Right lobe of liver (tissue), 6 donors: ENCODE measurements around the gene FABP7. TPM values are rescaled to one million over a fixed set of nuclear protein-coding genes. Genes with fewer than 3 reads are reported as not detected.
A peak's percentile ranks its signal among the peaks of the same experiment; 100 is the strongest.

Experiments used
- ATAC-seq, 4 donors: fragments of 200-7000 bp; cut with Tn5 transposase; one replicate each; pipeline ENCODE4 v1.9.1; 2020; ENCODE audit warnings: mild to moderate bottlenecking in 4 of 4, moderate library complexity in 4 of 4
- DNase-seq, 3 donors: peaks; one replicate each; pipeline ENCODE4 v3.0.0-alpha.2; 2020
- H3K27ac ChIP-seq, 3 donors: fragments of 200-600 bp; one replicate each; pipeline ENCODE4 v1.8.0; 2022
- H3K27me3 ChIP-seq, 2 donors: fragments of 200-600 bp; one replicate each; pipeline ENCODE4 v1.8.0; 2022
- H3K36me3 ChIP-seq, 4 donors: fragments of 200-600 bp; sonication (generic) in 1 of 4; one replicate each; pipeline versions ENCODE4 v1.5.1 to v1.8.0; 2017 to 2022; ENCODE audit warnings: control low read depth in 1 of 4
- H3K4me1 ChIP-seq, 4 donors: fragments of 200-600 bp; sonication (generic) in 1 of 4; one replicate each; pipeline versions ENCODE4 v1.5.1 to v1.8.0; 2017 to 2022; ENCODE audit warnings: control low read depth in 1 of 4
- H3K4me3 ChIP-seq, 3 donors: fragments of 200-600 bp; one replicate each; pipeline ENCODE4 v1.8.0; 2022
- H3K9me3 ChIP-seq, 4 donors: fragments of 200-600 bp; sonication (generic) in 1 of 4; one replicate each; pipeline versions ENCODE4 v1.5.1 to v1.8.0; 2017 to 2022; ENCODE audit warnings: control low read depth in 1 of 4
- POLR2A ChIP-seq: fragments of 450-650 bp; IDR thresholded peaks from one replicate; pipeline ENCODE4 v1.6.1; 2017; ENCODE audit warnings: antibody characterized with exemption, mild to moderate bottlenecking
- WGBS: methylation state at CpG from one replicate; pipeline ENCODE4 v1.1.6; 2018; ENCODE audit warnings: low coverage, low lambda C conversion rate; ENCODE audit not compliant: insufficient coverage; ENCODE audit errors: missing lambda C conversion rate; 5-methylcytosine and 5-hydroxymethylcytosine counted together
- intact Hi-C, 2 donors: fragments of 100-400 bp; cut with DNase I; formaldehyde crosslinking; loops; one replicate each; pipeline versions ENCODE4 v1.11.2 to v1.14.1; 2022
- total RNA-seq, 6 experiments: library from RNA; depleted of rRNA in 2 of 6; stranded (reverse); fragments of >200 nt in 2 of 6; fragmentation: NEBNext Ultra II Directional in 3 of 6; extraction: Animal tissue kit (Norgen Biotek cat#: 25700) in 3 of 6; gene quantifications; one replicate each; pipeline versions ENCODE4 v1.1.0 to v1.2.4, GENCODE V29; 2016 to 2023
- TF ChIP-seq, protein P1 (sequence below), 4 donors: fragments of 200-600 bp in 3 of 4; fragments of 450-650 bp in 1 of 4; IDR thresholded peaks; one replicate each; pipeline versions ENCODE4 v1.5.1 to v1.8.0; 2016 to 2022; ENCODE audit warnings: antibody characterized with exemption in 4 of 4, mild to moderate bottlenecking in 2 of 4
- donor health status: DM: no; HTN: yes; CAD: no.
- donor health status: DM: no; HTN: no; CAD: no.
- donor health status: DM: no; HTN: no; CAD: no.
- donor health status: DM: no; HTN: yes; CAD: no.
- donor health status: DM: no; HTN: yes; CAD: no.

FABP7 gene
- total RNA-seq, 6 experiments from 2014 or later = not detected

- intact Hi-C loops = no loop called here
- Histone ChIP-seq H3K9me3 (no peaks in the 10 kb centered on the region), H3K4me3 (peak overlapping the region in 1 of 3 donors; percentile 82), H3K36me3 (no peaks in the 10 kb centered on the region), H3K4me1 (peaks cover 0 to 23% (median 6%) of the 10 kb centered on the region in 4 donors), H3K27me3 (no peaks in the 10 kb centered on the region), H3K27ac (peak overlapping the region in 2 of 3 donors; percentile 99 to 100)
- no peak for ATAC-seq
- 47% methylated on average over 6 of the region's 6 CpGs for WGBS
- no peak for DNase-seq
- TF ChIP-seq POLR2A = no peak
- TF ChIP-seq, protein P1, sequence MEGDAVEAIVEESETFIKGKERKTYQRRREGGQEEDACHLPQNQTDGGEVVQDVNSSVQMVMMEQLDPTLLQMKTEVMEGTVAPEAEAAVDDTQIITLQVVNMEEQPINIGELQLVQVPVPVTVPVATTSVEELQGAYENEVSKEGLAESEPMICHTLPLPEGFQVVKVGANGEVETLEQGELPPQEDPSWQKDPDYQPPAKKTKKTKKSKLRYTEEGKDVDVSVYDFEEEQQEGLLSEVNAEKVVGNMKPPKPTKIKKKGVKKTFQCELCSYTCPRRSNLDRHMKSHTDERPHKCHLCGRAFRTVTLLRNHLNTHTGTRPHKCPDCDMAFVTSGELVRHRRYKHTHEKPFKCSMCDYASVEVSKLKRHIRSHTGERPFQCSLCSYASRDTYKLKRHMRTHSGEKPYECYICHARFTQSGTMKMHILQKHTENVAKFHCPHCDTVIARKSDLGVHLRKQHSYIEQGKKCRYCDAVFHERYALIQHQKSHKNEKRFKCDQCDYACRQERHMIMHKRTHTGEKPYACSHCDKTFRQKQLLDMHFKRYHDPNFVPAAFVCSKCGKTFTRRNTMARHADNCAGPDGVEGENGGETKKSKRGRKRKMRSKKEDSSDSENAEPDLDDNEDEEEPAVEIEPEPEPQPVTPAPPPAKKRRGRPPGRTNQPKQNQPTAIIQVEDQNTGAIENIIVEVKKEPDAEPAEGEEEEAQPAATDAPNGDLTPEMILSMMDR (IDR thresholded peaks at IDR 0.05) = no peak
Measured at GRCh38 chr6:122788208-122788607, 8.7 kb downstream of the FABP7 start.

DNA sequence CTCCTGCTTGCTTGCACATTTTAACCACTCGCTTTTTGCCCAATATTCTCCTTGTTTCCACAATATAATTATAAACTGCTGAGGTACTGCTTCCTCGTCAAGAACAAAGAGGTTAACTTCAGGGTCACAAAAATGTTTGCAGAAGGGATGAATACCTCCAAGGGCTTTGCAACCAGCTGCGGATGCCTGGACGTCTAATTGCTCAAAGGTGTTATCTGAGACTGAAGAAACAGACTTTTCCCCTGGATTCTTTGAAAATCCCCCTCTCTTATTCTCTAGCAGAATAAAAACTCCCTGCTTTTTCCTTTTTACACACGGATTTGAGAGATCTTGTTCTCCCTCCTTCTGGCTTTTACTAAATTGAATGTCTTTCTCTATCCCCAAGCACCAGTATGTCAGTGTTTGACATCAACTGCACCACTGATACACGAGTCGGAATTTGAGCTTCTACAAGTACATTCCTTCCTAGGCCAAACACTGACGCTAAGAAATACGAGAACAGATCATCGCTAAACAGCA, 9.2 kb downstream of the FABP7 start:
- intact Hi-C loops = no loop called here
- no peak for DNase-seq

DNA sequence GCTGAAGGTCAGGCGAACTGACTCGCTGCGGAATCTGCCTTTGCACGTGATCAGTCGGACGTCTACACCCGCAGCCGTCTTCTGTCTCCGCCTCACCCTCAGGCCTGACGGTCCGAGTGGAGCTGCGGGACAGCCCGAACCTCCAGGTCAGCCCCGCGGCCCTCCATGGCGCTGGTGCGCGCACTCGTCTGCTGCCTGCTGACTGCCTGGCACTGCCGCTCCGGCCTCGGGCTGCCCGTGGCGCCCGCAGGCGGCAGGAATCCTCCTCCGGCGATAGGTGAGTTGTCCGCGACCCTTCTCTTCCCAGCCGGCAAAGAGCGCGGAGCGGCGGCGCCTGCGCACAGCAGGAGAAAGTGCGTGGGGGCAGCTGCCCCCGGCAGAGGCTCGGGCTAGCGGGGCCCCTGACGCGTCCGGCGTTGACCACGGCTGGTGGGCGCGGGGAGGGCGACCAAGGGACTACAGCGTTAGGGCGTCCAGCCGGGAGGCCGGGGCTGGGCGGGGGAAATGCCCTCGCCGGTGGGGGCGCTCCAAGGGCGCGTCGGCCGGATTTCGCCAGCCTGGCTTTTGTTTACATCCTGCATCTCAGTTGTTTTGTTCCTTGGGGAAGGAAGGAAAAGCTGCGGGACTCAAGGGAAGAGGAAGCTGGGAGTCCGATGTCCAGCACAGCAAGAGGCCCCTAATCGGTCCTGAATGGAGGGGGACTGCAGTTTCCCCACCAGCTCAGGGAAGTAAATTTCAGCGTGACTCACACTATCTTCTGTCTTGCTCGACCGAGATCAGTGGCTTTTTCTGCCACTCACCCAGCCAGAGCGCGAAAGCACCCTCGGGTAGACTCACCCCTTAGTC, 9.9 kb downstream of the FABP7 start, which contains the start of gene SMPDL3A:
TSS of gene SMPDL3A (plus strand) at position 77 of the 846 bp plus-strand sequence. CDS start at position 166, 89 bp downstream.
- DNase-seq = peak; percentile 85 to 91 (median 87)
- H3K36me3 ChIP-seq = no peaks in the 10 kb centered on the region
- intact Hi-C loops = no loop called here
- peak within 1 kb of the TSS; percentile 95 to 100 (median 99) for H3K27ac ChIP-seq
- TF ChIP-seq POLR2A = peak; percentile 86
- TF ChIP-seq, protein P1 (IDR thresholded peaks at IDR 0.05) = peak; percentile 24 to 52 (median 40)
- no peaks in the 10 kb centered on the region for H3K27me3 ChIP-seq
- H3K4me3 ChIP-seq = peak within 1 kb of the TSS; percentile 61 to 82 (median 79)
- 2% methylated on average over 17 of the region's 71 CpGs for WGBS
- peak; percentile 68 to 83 (median 70) for ATAC-seq
- no peaks in the 10 kb centered on the region for H3K9me3 ChIP-seq
- peaks cover 0 to 28% (median 6%) of the 10 kb centered on the region in 4 donors for H3K4me1 ChIP-seq

More for the DNA sequence above, 9.2 kb downstream of the FABP7 start:
- 5% methylated on average over 10 of the region's 10 CpGs for WGBS
- Histone ChIP-seq H3K27me3 (no peaks in the 10 kb centered on the region), H3K27ac (peak overlapping the region; percentile 95 to 100 (median 99)), H3K36me3 (no peaks in the 10 kb centered on the region), H3K4me3 (peak overlapping the region; percentile 61 to 82 (median 79)), H3K4me1 (peaks cover 0 to 28% (median 6%) of the 10 kb centered on the region in 4 donors), H3K9me3 (no peaks in the 10 kb centered on the region)
- no peak for TF ChIP-seq POLR2A
- ATAC-seq = no peak

DNA sequence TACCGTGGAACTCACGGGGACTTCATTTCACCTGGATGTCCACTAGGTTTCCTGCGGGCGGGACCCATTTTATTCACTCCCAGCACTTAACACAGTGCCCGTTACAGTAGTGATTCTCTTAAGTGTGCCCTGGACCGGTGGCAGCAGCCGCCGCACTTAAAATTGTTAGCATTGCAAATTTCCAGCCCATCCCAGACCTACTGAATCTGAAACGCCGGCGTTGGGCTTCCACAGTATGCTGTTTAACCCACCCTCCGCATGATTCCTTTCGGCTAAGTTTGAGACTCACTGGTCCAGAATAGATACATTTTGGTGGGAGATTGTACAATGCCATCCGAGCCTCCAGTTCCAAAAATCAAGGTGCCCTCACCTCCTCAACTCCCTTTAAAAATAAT, 10.5 kb downstream of the FABP7 start:
- Histone ChIP-seq H3K4me3 (peak overlapping the region; percentile 61 to 82 (median 79)), H3K4me1 (peaks cover 0 to 28% (median 6%) of the 10 kb centered on the region in 4 donors), H3K36me3 (no peaks in the 10 kb centered on the region), H3K9me3 (no peaks in the 10 kb centered on the region), H3K27me3 (no peaks in the 10 kb centered on the region), H3K27ac (peak overlapping the region; percentile 95 to 100 (median 99))
- intact Hi-C loops = no loop called here
- WGBS = 2% methylated on average over 9 of the region's 14 CpGs
- TF ChIP-seq, protein P1 (IDR thresholded peaks at IDR 0.05) = no peak
- no peak for TF ChIP-seq POLR2A
- ATAC-seq (no peak), DNase-seq (no peak)
